Endothelial cell of umbilical vein (primary cell): Measurements from ENCODE around the gene FAM135A.

ENCODE experiments used
- POLR2AphosphoS5 ChIP-seq: IDR thresholded peaks from 2 replicates; pipeline ENCODE4 v1.6.1; 2012; ENCODE audit warnings: low read depth, mild to moderate bottlenecking, control low read depth, low read length, moderate library complexity; ENCODE audit not compliant: insufficient read depth
- TF ChIP-seq, protein P1 (sequence below), 2 donors: IDR thresholded peaks; 1 replicate in 1 of 2; 2 replicates in 1 of 2; pipeline ENCODE4 v1.5.1; 2011; ENCODE audit warnings: low read length in 2 of 2, mild to moderate bottlenecking in 2 of 2, moderate library complexity in 2 of 2, control low read depth in 1 of 2, inconsistent platforms in 1 of 2, low read depth in 1 of 2; ENCODE audit not compliant: insufficient read depth in 1 of 2; ENCODE audit errors: extremely low read depth in 1 of 2

DNA sequence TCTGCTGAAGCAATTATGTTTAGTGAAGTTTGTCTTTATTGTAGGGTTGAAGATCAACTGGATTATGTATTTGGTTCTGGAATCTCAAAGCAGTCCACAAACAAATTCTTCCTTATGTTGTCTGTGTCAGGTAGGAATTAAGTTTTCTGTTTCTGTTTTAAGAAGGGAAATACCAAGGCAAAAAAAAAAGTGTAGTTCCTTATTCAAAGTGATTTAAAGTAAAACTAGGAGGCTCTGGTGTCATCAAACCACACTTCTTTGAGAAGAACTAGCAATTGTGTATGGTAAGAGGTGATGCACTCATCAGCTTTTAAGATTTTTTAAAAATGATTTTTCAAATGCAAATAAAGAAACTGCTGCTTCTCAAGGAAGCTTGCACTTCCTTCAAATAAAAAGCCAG, 1.9 kb downstream of the FAM135A start:
- TF ChIP-seq POLR2AphosphoS5: no peak
- TF ChIP-seq, protein P1, sequence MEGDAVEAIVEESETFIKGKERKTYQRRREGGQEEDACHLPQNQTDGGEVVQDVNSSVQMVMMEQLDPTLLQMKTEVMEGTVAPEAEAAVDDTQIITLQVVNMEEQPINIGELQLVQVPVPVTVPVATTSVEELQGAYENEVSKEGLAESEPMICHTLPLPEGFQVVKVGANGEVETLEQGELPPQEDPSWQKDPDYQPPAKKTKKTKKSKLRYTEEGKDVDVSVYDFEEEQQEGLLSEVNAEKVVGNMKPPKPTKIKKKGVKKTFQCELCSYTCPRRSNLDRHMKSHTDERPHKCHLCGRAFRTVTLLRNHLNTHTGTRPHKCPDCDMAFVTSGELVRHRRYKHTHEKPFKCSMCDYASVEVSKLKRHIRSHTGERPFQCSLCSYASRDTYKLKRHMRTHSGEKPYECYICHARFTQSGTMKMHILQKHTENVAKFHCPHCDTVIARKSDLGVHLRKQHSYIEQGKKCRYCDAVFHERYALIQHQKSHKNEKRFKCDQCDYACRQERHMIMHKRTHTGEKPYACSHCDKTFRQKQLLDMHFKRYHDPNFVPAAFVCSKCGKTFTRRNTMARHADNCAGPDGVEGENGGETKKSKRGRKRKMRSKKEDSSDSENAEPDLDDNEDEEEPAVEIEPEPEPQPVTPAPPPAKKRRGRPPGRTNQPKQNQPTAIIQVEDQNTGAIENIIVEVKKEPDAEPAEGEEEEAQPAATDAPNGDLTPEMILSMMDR (IDR thresholded peaks at IDR 0.05; ENCODE audit: extremely low read depth in 1 of 2, insufficient read depth in 1 of 2, low read depth in 1 of 2, low read length in 2 of 2): no peak
